ENCODE data around the gene TMEM132C.

The TMEM132C gene

DNA sequence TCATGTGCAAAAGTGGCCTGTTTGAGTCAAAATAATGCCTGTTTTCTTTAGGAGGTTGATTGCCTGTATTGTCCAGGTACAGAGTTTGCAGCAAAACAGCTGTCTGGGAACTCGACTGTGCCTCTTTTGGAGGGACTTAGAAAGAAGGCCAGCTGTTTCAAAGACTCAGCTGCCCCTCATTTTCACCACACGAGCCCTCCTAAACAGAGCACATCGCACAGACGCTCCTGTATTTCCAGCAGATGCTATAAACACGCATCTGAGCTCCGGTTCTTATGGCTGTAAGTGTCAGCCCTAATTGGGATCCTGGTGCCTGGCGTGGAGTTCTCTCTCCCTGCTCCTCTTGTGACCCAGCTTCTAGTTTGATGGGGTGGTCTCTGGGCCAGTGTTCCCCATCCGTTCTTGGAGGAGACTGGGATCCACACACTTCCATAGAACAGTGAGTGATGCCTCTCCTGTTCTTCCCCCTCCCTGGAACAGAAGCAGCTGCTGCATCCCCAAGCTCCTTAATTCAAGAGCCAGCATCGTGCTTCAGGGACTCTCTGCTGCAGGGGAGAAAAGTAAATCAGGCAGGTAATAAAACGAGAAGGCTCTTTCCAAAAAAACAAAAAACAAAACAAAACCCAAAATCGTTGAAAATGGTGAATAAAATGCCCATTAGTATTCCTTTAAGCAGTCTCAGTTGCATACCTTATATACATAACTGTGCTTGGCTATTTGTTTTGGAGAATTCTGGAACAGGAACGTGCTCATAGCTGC is 287.8 kb downstream of the TMEM132C start:
- DNase-seq (ENCODE audit: low read depth): no peak
- TF ChIP-seq, protein P1, sequence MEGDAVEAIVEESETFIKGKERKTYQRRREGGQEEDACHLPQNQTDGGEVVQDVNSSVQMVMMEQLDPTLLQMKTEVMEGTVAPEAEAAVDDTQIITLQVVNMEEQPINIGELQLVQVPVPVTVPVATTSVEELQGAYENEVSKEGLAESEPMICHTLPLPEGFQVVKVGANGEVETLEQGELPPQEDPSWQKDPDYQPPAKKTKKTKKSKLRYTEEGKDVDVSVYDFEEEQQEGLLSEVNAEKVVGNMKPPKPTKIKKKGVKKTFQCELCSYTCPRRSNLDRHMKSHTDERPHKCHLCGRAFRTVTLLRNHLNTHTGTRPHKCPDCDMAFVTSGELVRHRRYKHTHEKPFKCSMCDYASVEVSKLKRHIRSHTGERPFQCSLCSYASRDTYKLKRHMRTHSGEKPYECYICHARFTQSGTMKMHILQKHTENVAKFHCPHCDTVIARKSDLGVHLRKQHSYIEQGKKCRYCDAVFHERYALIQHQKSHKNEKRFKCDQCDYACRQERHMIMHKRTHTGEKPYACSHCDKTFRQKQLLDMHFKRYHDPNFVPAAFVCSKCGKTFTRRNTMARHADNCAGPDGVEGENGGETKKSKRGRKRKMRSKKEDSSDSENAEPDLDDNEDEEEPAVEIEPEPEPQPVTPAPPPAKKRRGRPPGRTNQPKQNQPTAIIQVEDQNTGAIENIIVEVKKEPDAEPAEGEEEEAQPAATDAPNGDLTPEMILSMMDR (IDR thresholded peaks at IDR 0.05; ENCODE audit: low read depth, low read length, missing control alignments): no peak
- H3K4me3 ChIP-seq (ENCODE audit: low read depth, low read length): no peak overlapping the region

DNA sequence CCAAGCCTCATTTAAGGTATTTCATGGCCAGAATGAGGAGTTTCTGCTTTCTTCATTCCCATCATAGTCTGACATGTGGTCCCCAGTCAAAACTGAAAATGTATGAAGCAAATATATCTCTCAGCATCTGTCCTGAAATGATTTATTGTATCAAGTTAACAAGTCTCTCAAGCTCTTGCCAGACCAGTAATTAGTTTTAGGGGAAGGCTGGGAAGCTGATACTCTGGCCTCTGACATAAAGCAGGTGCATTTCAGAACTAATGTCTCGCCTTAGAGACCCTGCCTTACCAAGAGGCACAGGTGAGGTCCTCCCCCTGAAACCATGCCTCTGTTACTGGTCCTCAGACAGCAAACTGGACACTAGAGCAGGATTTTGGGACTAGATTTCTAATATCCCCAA is 290.3 kb downstream of the TMEM132C start:
- TF ChIP-seq, protein P1 (IDR thresholded peaks at IDR 0.05; ENCODE audit: low read depth, low read length, missing control alignments): no peak
- DNase-seq (ENCODE audit: low read depth): no peak

DNA sequence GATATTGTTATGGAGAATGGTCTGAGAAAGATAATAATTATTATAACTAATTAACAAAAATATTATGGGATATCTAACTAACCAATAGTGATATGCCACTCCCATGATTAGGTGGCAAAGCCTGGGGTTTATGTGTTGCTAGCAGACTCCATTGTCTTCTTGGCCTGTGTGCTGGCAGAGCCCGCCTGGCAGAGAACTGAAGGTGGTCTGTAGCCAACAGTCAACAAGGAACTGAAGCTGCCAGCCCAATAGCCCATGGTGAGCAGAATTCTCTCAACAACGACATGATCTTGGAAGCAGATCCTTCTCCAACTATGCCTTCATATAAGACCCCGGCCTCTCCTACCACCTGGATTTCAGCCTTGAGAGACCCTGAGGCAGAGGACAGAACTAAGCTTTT is 298.0 kb downstream of the TMEM132C start:
- H3K4me3 ChIP-seq (ENCODE audit: low read depth, low read length): no peak overlapping the region
- DNase-seq (ENCODE audit: low read depth): no peak
- TF ChIP-seq, protein P1 (IDR thresholded peaks at IDR 0.05; ENCODE audit: low read depth, low read length, missing control alignments): no peak

More for the DNA sequence above, 290.3 kb downstream of the TMEM132C start:
- no peak overlapping the region for H3K4me3 ChIP-seq (ENCODE audit: low read depth, low read length)

DNA sequence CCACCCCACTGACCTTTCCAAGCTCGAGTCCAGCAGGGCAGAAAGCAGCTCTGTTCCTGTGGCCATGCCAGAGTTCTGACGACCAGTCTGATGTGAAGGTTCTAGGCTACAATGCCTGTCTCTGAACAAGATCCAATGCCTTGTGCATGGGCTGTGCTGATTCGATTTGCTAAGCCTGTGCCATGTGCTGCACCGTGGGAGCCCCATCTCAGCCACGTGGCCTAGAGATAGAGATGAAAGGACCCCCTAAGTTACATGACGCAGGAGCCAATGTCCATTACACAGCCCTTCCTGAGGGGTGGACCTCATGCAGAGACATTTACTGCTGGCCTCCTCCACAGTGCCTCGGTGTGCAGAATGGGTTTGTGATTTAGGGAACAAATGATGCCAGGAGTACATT is 300.8 kb downstream of the TMEM132C start:
- H3K4me3 ChIP-seq (ENCODE audit: low read depth, low read length): no peak overlapping the region
- no peak for DNase-seq (ENCODE audit: low read depth)
- TF ChIP-seq, protein P1 (IDR thresholded peaks at IDR 0.05; ENCODE audit: low read depth, low read length, missing control alignments): no peak

DNA sequence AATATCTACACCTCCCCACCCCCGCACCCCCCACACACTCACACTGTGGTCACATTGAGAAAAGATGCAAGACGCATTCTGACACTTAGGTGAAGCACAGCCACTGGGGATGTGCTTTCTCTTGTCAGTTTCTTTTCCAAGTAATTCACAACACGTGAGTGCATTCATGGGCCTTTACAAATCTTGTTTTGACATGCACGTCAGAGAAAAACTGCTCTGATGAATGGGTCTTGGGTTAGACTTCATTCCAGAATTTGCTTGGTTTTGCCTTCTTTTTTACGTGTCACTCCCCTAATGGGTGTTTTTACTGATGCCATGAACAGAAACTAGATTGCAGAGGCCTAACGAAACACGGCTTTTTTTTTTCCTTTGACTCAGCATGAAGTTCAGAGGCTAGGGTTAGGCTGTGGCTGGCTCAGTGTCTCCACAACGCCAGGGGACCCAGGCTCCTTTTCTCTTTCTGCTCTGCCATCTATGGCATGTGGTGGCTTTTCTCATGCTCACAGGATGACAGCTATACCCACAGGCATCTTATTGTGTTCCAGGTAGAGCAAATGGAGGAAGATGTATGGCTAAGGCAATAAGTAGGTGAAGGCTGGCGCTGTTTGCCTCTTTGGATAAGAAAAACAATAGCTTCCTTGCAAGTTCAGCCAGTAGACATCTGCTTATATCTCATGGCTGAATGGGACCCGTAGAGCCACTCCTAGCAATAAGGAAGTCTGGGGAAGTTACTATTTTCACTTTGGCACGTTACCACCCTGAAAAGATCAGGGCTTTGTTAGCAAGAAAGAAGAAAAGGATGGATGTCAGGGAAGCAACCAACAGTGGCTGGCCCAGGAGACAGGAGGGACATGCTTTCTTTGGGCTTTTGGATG is 303.5 kb downstream of the TMEM132C start:
- H3K4me3 ChIP-seq (ENCODE audit: low read depth, low read length): no peak overlapping the region

DNA sequence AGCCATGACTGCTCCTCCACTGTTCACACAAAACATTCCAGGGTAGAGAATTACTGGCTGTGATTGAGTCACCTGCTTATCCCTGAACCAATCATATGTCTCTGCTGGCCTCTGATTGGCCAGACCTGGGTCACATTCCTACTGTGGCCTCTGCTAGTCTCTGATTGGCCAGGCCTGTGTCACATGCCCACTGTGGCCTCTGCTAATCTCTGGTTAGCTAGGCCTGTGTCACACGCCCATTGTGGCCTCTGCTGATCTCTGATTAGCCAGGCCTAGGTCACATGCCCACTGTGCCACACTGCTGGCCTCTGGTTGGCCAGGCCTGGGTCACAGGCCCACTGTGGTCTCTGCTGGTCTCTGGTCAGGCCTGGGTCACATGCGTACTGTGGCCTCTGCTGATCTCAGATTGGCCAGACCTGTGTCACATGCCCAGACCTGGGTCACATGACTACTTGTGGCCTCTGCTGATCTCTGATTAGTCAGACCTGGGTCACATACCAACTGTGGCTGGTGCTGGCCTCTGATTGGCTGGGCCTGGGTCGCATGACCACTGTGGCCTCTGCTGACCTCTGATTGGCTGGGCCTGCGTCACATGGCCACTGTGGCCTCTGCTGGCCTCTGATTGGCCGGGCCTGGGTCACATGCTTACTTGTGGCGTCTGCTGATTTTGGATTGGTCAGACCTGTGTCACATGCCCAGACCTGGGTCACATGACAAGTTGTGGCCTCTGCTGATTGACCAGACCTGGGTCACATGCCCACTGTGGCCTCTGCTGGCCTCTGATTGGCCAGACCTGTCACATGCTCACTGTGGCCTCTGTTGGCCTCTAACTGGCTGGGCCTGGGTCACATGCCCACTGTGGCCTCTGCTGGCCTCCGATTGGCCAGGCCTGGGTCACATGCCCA is 305.2 kb downstream of the TMEM132C start:
- no peak overlapping the region for H3K4me3 ChIP-seq (ENCODE audit: low read depth, low read length)
- peak; percentile 24 for DNase-seq (ENCODE audit: low read depth)
- TF ChIP-seq, protein P1 (IDR thresholded peaks at IDR 0.05; ENCODE audit: low read depth, low read length, missing control alignments): no peak

More for the DNA sequence above, 303.5 kb downstream of the TMEM132C start:
- TF ChIP-seq, protein P1 (IDR thresholded peaks at IDR 0.05; ENCODE audit: low read depth, low read length, missing control alignments): no peak
- peak; percentile 69 for DNase-seq (ENCODE audit: low read depth)

All from GM12864 (cell line).